GM12801 (cell line): Measurements from ENCODE around the gene CNTNAP2.

ENCODE experiments used
- TF ChIP-seq, protein P1 (sequence below): IDR thresholded peaks from one replicate; pipeline ENCODE4 v1.5.1; 2011; ENCODE audit warnings: control low read depth; ENCODE audit not compliant: insufficient read length; ENCODE audit errors: extremely low read depth

The CNTNAP2 gene

DNA sequence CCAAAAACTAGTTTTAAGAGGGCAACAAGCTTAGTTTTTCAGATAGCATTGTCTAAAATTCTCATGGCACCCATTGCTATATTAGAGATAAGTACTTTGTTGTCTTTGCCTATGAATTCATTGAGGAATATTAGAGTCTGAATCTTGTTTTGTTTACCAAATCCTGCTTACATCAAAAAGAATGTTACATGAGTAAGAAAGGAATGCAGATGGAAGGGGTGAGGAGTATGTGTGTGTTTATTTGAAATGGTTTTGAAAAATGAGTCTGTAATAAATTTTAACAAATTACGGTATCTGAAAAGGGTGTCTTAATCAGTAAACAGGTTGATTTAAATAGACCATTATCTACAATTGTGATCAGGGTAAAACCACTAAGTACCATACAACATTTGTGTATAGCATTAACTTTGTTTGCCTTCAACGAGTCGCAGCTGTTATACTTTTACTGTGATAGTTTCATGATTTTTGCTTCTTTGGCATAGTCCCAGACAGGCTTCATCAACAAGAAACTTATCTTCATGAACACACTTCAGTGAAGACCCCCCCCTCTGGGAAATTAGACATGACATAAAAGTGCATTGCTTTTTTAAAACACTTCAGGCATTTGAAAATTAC, 1290.0 kb downstream of the CNTNAP2 start:
- TF ChIP-seq, protein P1, sequence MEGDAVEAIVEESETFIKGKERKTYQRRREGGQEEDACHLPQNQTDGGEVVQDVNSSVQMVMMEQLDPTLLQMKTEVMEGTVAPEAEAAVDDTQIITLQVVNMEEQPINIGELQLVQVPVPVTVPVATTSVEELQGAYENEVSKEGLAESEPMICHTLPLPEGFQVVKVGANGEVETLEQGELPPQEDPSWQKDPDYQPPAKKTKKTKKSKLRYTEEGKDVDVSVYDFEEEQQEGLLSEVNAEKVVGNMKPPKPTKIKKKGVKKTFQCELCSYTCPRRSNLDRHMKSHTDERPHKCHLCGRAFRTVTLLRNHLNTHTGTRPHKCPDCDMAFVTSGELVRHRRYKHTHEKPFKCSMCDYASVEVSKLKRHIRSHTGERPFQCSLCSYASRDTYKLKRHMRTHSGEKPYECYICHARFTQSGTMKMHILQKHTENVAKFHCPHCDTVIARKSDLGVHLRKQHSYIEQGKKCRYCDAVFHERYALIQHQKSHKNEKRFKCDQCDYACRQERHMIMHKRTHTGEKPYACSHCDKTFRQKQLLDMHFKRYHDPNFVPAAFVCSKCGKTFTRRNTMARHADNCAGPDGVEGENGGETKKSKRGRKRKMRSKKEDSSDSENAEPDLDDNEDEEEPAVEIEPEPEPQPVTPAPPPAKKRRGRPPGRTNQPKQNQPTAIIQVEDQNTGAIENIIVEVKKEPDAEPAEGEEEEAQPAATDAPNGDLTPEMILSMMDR, result no peak

- TF ChIP-seq, protein P1, result no peak
Measured at GRCh38 chr7:147411096-147411495, 1294.5 kb downstream of the CNTNAP2 start.

DNA sequence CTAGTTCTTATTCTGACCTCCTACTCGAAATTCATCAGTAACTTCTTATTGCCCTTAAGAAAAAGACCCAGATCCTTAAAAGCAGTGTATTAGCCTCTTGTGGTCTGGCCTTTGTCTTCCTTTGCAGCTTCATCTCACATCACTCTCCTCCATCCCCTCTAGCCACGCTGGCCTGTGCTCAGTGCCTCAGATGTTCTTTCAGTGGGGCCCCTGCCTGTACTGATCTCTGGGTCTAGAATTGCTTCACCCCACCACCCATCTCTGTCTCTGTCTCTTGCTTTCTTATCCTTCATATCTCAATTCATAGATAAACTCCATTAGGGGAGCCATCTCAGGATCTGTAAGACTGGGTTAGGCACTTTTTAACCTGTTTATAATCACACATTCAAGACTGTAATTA, 1295.5 kb downstream of the CNTNAP2 start:
- TF ChIP-seq, protein P1, result no peak

- TF ChIP-seq, protein P1, result no peak
Measured at GRCh38 chr7:147412782-147413556, 1296.4 kb downstream of the CNTNAP2 start.

GRCh38 chr7:147413557-147413870, 1296.9 kb downstream of the CNTNAP2 start:
- TF ChIP-seq, protein P1, result no peak

DNA sequence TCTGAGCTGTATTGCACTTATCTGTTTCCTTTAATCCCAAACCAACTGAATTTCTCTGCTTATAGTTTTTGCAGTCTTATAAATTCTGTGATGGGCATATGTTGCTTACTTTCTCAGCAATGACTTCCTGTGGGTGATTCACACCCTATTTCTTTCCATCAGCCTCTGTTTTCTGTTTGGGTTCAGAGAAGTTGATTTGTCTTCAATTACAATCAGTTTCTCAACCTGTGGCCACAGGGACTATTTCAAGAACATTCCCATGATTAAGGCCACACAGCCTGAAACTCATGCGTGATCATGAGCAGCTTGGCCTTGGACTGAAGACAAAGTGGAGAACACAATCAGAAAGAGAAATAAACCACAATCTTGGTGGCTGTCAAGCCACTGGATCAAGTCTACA, 1299.4 kb downstream of the CNTNAP2 start:
- TF ChIP-seq, protein P1, result no peak

DNA sequence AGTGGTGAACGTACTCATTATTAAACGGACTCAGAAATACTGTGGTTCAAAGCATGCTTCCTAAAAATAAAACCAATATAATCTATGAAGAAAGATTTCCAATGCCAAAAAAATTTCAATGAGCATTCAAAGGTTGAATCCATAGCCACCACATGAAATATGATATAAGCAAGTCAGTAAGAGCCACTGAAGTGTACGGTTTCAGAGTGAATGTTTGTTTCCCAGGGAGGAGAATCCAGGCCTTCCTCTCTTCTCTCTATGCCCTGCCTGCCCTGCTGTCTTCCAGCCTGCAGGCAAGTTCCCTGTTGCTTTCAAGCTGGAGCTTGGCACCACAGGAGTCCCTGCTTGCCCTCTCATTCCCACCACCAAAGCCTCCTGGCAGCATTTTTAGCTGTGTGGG, 1302.4 kb downstream of the CNTNAP2 start:
- TF ChIP-seq, protein P1, result no peak
